B cell (primary cell): ENCODE measurements around the gene CNRIP1. TPM values are rescaled to one million over a fixed set of nuclear protein-coding genes. Genes with fewer than 3 reads are reported as not detected.

Experiments
- ATAC-seq: fragments of 200-7000 bp; cut with Tn5 transposase; one replicate; pipeline ENCODE4 v1.10.0; 2021; ENCODE audit warnings: low read depth, mild to moderate bottlenecking, moderate number of reproducible peaks, moderate library complexity
- CTCF ChIA-PET: fragments of 350-600 bp; sonication (Branson Sonifier 250); formaldehyde crosslinking; loops from one replicate; lab custom pipeline; 2021; ENCODE audit warnings: antibody characterized with exemption, inconsistent platforms; lab: Charles Lee
- POLR2A ChIA-PET: fragments of 350-600 bp; sonication (Branson Sonifier 250); formaldehyde crosslinking; loops from one replicate; lab custom pipeline; 2021; ENCODE audit warnings: antibody characterized with exemption; lab: Charles Lee
- DNase-seq: peaks from one replicate; pipeline ENCODE4 v3.0.0; 2013
- H2AFZ ChIP-seq: 2 replicates; pipeline ENCODE4 v1.6.1; 2012; ENCODE audit warnings: mild to moderate bottlenecking, low read depth, low read length; ENCODE audit not compliant: insufficient read depth, poor library complexity, severe bottlenecking
- H3K27ac ChIP-seq, 2 donors: 1 replicate in 1 of 2; 2 replicates in 1 of 2; pipeline ENCODE4 v1.5.1; 2012 to 2013; ENCODE audit warnings: low read length in 2 of 2, mild to moderate bottlenecking in 2 of 2, moderate library complexity in 1 of 2
- H3K27me3 ChIP-seq, 4 experiments: fragments of 200-600 bp in 1 of 4; sonication (generic) in 1 of 4; replicated peaks in 1 of 4; 1 replicate in 2 of 4; 2 replicates in 2 of 4; pipeline versions ENCODE4 v1.6.1 to v1.7.0; 2013 to 2016; ENCODE audit warnings: low read length in 3 of 4, mild to moderate bottlenecking in 2 of 4, mixed read lengths in 1 of 4, moderate library complexity in 1 of 4; ENCODE audit not compliant: insufficient read depth in 4 of 4, control insufficient read depth in 3 of 4; ENCODE audit errors: control extremely low read depth in 1 of 4
- H3K36me3 ChIP-seq, 2 experiments: replicated peaks in 1 of 2; 1 replicate in 1 of 2; 2 replicates in 1 of 2; pipeline versions ENCODE4 v1.6.1 to v1.7.1; 2013; ENCODE audit warnings: low read length in 1 of 2; ENCODE audit not compliant: insufficient read depth in 2 of 2, control insufficient read depth in 1 of 2; ENCODE audit errors: control extremely low read depth in 1 of 2, extremely low read depth in 1 of 2
- H3K4me1 ChIP-seq, 2 donors: fragments of 200-600 bp in 1 of 2; sonication (generic) in 1 of 2; 1 replicate in 1 of 2; 2 replicates in 1 of 2; pipeline versions ENCODE4 v1.5.1 to v1.6.1; 2013 to 2017; ENCODE audit warnings: low read length in 2 of 2; ENCODE audit not compliant: control insufficient read depth in 2 of 2, insufficient read depth in 2 of 2
- H3K4me2 ChIP-seq: replicated peaks from 2 replicates; pipeline ENCODE3; 2012; ENCODE audit warnings: mild to moderate bottlenecking, low read depth, low read length; ENCODE audit not compliant: poor library complexity, severe bottlenecking
- H3K4me3 ChIP-seq, 5 experiments: fragments of 200-600 bp in 1 of 5; sonication (generic) in 1 of 5; 1 replicate in 3 of 5; 2 replicates in 2 of 5; pipeline versions ENCODE4 v1.5.1 to v1.7.0; 2011 to 2016; ENCODE audit warnings: low read length in 4 of 5, mild to moderate bottlenecking in 4 of 5, low read depth in 2 of 5, control low read depth in 1 of 5, moderate library complexity in 1 of 5; ENCODE audit not compliant: insufficient read depth in 1 of 5; ENCODE audit errors: control extremely low read depth in 1 of 5, extremely low read depth in 1 of 5
- H3K79me2 ChIP-seq: fragments of 200-600 bp; sonication (generic); one replicate; pipeline ENCODE4 v1.6.0; 2016; ENCODE audit warnings: low read length; ENCODE audit not compliant: control insufficient read depth, insufficient read depth
- H3K9ac ChIP-seq: fragments of 200-600 bp; sonication (generic); 2 replicates; pipeline ENCODE4 v1.6.1; 2017; ENCODE audit warnings: mild to moderate bottlenecking, low read length, moderate library complexity
- H3K9me3 ChIP-seq, 3 donors: one replicate each; pipeline versions ENCODE4 v1.6.1 to v1.7.1; 2013; ENCODE audit warnings: low read length in 2 of 3; ENCODE audit not compliant: control insufficient read depth in 2 of 3, insufficient read depth in 1 of 3; ENCODE audit errors: control extremely low read depth in 1 of 3
- H4K20me1 ChIP-seq: 2 replicates; pipeline ENCODE4 v1.6.0; 2012; ENCODE audit warnings: mild to moderate bottlenecking, low read length; ENCODE audit not compliant: insufficient read depth, control insufficient read depth, poor library complexity, severe bottlenecking
- H3K27ac Mint-ChIP-seq: one replicate; pipeline ENCODE4 v1.8.0; 2021; ENCODE audit warnings: mixed read lengths
- H3K27me3 Mint-ChIP-seq: one replicate; pipeline ENCODE4 v1.8.0; 2021; ENCODE audit warnings: mixed read lengths
- H3K4me1 Mint-ChIP-seq: one replicate; pipeline ENCODE4 v1.8.0; 2021; ENCODE audit warnings: mixed read lengths
- H3K4me3 Mint-ChIP-seq: one replicate; pipeline ENCODE4 v1.8.0; 2021; ENCODE audit warnings: mixed read lengths
- H3K9me3 Mint-ChIP-seq: one replicate; pipeline ENCODE4 v1.8.0; 2022; ENCODE audit warnings: mixed read lengths; ENCODE audit not compliant: insufficient read depth
- CTCF ChIP-seq: fragments of 200-600 bp; IDR thresholded peaks from one replicate; pipeline ENCODE4 v1.8.0; 2022; ENCODE audit warnings: antibody characterized with exemption, mild to moderate bottlenecking
- EZH2 ChIP-seq: IDR thresholded peaks from 2 replicates; pipeline ENCODE4 v1.6.1; 2012; ENCODE audit warnings: borderline replicate concordance, low read depth, mild to moderate bottlenecking, moderate library complexity, low read length; ENCODE audit not compliant: insufficient read depth, poor library complexity, severe bottlenecking
- WGBS: methylation state at CpG from one replicate; pipeline ENCODE4 v1.1.5; 2013; ENCODE audit warnings: missing lambda C conversion rate; ENCODE audit not compliant: insufficient coverage; 5-methylcytosine and 5-hydroxymethylcytosine counted together
- intact Hi-C: fragments of 100-400 bp; cut with micrococcal nuclease; formaldehyde crosslinking; loops from one replicate; pipeline ENCODE4 v1.10.0; 2022
- polyA plus RNA-seq: library from polyadenylated mRNA; depleted of rRNA; stranded (reverse); fragments of >200 nt; gene quantifications from 2 replicates; pipeline ENCODE4 v1.2.3, GENCODE V29; 2012
- total RNA-seq, 2 donors: library from RNA; stranded (reverse); fragments of 120-200 nt in 1 of 2; gene quantifications; 1 replicate in 1 of 2; 2 replicates in 1 of 2; pipeline versions ENCODE4 v1.2.3 to v1.2.4, GENCODE V29; 2013 to 2022

The CNRIP1 gene
- total and polyA plus RNA-seq, 2 donors (not counting 1 experiment from before 2014, with no cell fraction given): not detected

GRCh38 chr2:68246396-68246795 is 73.4 kb downstream of the CNRIP1 start:
- H3K9me3 ChIP-seq: no peaks in the 10 kb centered on the region
- peaks cover 78% of the 10 kb centered on the region for H4K20me1 ChIP-seq
- TF ChIP-seq EZH2: no peak
- TF ChIP-seq CTCF: no peak
- H3K4me1 ChIP-seq: peaks cover 57 to 78% of the 10 kb centered on the region in 2 donors
- H2AFZ ChIP-seq: no peak overlapping the region
- ChIA-PET POLR2A (no interaction called here), CTCF (interaction anchor here (1.5 to 3.4 kb wide), 2 partner anchors 36 to 50 kb away, joined by 4 to 12 read pairs; no protein-coding TSS in a partner anchor)
- Mint-ChIP-seq H3K4me1 (peaks cover 25% of the 10 kb centered on the region), H3K4me3 (no peak overlapping the region), H3K27me3 (no peaks in the 10 kb centered on the region), H3K9me3 (no peaks in the 10 kb centered on the region), H3K27ac (no peak overlapping the region)
- H3K36me3 ChIP-seq: peaks cover 0 to 2% of the 10 kb centered on the region in 2 experiments
- no peaks in the 10 kb centered on the region for H3K27me3 ChIP-seq
- H3K79me2 ChIP-seq: peaks cover 94% of the 10 kb centered on the region
- no peak overlapping the region for H3K27ac ChIP-seq
- DNase-seq: no peak
- H3K4me2 ChIP-seq: peak overlapping the region; percentile 15
- 92% methylated on average over 1 of the region's 1 CpG for WGBS
- H3K4me3 ChIP-seq: no peak overlapping the region
- intact Hi-C loops: no loop called here
- no peak overlapping the region for H3K9ac ChIP-seq
- no peak for ATAC-seq

GRCh38 chr2:68245672-68246071 is 74.1 kb downstream of the CNRIP1 start:
- peak overlapping the region in 1 of 2 donors; percentile 53 for H3K27ac ChIP-seq
- intact Hi-C loops: no loop called here
- peaks cover 0 to 4% of the 10 kb centered on the region in 2 experiments for H3K36me3 ChIP-seq
- no peak for ATAC-seq
- ChIA-PET CTCF (interaction anchor here (0.6 to 3.4 kb wide), 4 partner anchors 37 to 216 kb away, joined by 4 to 12 read pairs (median 5); no protein-coding TSS in a partner anchor), POLR2A (no interaction called here)
- H3K4me1 ChIP-seq: peaks cover 63 to 80% of the 10 kb centered on the region in 2 donors
- Mint-ChIP-seq H3K4me3 (no peak overlapping the region), H3K4me1 (peaks cover 27% of the 10 kb centered on the region), H3K9me3 (no peaks in the 10 kb centered on the region), H3K27me3 (no peaks in the 10 kb centered on the region), H3K27ac (no peak overlapping the region)
- no peak for TF ChIP-seq CTCF
- no peak overlapping the region for H3K9ac ChIP-seq
- peaks cover 85% of the 10 kb centered on the region for H4K20me1 ChIP-seq
- H3K27me3 ChIP-seq: no peaks in the 10 kb centered on the region
- no peak overlapping the region for H2AFZ ChIP-seq
- no peaks in the 10 kb centered on the region for H3K9me3 ChIP-seq
- peaks cover 100% of the 10 kb centered on the region for H3K79me2 ChIP-seq
- no peak for DNase-seq
- H3K4me2 ChIP-seq: peak overlapping the region; percentile 15
- H3K4me3 ChIP-seq: no peak overlapping the region
